GM12872 (cell line): Measurements from ENCODE around the gene IGFBP4.

Experiments
- TF ChIP-seq, protein P1 (sequence below): IDR thresholded peaks from 3 replicates; pipeline ENCODE4 v1.5.1; 2011; ENCODE audit warnings: low read depth, mild to moderate bottlenecking, low read length, moderate library complexity; ENCODE audit not compliant: insufficient read depth

Gene IGFBP4

DNA sequence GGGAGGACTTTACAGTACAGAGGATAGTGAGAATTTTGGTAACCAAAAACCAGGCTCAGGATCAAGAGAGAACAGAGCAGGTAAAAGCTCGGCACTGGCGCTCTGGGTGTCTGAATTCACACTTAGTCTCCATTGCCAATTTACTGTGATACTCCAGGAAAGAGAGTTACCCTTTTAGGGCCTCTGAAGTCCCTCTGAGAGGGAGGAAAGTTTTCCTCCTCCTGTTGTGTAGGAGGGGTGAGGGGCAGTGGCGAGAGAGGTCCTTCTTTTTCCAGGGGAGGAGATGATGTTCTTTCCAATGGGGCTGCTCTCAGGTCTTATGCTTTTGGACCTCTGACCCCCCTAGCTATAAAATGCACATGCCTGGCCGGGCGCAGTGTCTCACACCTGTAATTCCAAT lies 63.5 kb downstream of the IGFBP4 start:
- TF ChIP-seq, protein P1, sequence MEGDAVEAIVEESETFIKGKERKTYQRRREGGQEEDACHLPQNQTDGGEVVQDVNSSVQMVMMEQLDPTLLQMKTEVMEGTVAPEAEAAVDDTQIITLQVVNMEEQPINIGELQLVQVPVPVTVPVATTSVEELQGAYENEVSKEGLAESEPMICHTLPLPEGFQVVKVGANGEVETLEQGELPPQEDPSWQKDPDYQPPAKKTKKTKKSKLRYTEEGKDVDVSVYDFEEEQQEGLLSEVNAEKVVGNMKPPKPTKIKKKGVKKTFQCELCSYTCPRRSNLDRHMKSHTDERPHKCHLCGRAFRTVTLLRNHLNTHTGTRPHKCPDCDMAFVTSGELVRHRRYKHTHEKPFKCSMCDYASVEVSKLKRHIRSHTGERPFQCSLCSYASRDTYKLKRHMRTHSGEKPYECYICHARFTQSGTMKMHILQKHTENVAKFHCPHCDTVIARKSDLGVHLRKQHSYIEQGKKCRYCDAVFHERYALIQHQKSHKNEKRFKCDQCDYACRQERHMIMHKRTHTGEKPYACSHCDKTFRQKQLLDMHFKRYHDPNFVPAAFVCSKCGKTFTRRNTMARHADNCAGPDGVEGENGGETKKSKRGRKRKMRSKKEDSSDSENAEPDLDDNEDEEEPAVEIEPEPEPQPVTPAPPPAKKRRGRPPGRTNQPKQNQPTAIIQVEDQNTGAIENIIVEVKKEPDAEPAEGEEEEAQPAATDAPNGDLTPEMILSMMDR = no peak
